Measurements from ENCODE around the gene CDC42BPA. TPM values are rescaled to one million over a fixed set of nuclear protein-coding genes. Genes with fewer than 3 reads are reported as not detected.

Gene CDC42BPA
- polyA plus RNA-seq, 2 of the 4 experiments (the other 2 are of a cell fraction), result 11.4 to 28.4 TPM

DNA sequence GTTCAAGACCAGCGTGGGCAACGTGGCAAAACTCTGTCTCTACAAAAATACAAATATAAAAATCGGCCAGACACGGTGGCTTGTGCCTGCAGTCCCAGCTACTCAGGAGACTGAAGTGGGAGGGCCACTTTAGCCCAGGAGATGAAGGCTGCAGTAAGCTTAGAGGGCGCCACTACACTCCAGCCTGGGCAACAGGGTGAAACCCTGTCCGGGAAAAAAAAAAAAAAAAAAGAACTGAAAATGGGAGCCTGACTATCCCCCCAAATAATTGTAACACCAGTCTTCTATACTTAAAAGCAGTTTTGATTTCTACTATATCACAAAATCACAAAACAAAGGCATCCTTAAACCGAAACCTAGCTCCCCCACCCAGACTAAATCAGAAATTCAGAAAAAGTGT, 60.3 kb downstream of the CDC42BPA start:
- DNase-seq (ENCODE audit: low read depth in 1 of 2, low spot score in 1 of 2) (no peak), ATAC-seq (peak; percentile 68 to 81; a peak in 5 of 6 replicates), FAIRE-seq (no peak)
- H3K27ac ChIP-seq, result no peak overlapping the region
- 74% methylated on average over 7 of the region's 7 CpGs for WGBS (ENCODE audit: missing lambda C conversion rate)
- no peak overlapping the region for H3K4me3 ChIP-seq
- ChIA-PET CTCF (interaction anchor here (0.6 to 1.6 kb wide), 5 partner anchors 13 to 180 kb away, joined by 3 to 4 read pairs (median 3); no protein-coding TSS in a partner anchor), POLR2A (no interaction called here)
- TF ChIP-seq HDAC2 (IDR thresholded peaks at IDR 0.05), result no peak
- no peak for TF ChIP-seq MAFK (IDR thresholded peaks at IDR 0.05; ENCODE audit: partially characterized antibody)
- TF ChIP-seq, protein P1, sequence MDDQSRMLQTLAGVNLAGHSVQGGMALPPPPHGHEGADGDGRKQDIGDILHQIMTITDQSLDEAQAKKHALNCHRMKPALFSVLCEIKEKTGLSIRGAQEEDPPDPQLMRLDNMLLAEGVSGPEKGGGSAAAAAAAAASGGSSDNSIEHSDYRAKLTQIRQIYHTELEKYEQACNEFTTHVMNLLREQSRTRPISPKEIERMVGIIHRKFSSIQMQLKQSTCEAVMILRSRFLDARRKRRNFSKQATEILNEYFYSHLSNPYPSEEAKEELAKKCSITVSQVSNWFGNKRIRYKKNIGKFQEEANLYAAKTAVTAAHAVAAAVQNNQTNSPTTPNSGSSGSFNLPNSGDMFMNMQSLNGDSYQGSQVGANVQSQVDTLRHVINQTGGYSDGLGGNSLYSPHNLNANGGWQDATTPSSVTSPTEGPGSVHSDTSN (IDR thresholded peaks at IDR 0.05), result no peak
- TF ChIP-seq HOXA7 (CRISPR knock-in tag; IDR thresholded peaks at IDR 0.05), result no peak
- no peak for TF ChIP-seq EHMT2 (IDR thresholded peaks at IDR 0.05; ENCODE audit: low read depth)
- TF ChIP-seq, protein P2, sequence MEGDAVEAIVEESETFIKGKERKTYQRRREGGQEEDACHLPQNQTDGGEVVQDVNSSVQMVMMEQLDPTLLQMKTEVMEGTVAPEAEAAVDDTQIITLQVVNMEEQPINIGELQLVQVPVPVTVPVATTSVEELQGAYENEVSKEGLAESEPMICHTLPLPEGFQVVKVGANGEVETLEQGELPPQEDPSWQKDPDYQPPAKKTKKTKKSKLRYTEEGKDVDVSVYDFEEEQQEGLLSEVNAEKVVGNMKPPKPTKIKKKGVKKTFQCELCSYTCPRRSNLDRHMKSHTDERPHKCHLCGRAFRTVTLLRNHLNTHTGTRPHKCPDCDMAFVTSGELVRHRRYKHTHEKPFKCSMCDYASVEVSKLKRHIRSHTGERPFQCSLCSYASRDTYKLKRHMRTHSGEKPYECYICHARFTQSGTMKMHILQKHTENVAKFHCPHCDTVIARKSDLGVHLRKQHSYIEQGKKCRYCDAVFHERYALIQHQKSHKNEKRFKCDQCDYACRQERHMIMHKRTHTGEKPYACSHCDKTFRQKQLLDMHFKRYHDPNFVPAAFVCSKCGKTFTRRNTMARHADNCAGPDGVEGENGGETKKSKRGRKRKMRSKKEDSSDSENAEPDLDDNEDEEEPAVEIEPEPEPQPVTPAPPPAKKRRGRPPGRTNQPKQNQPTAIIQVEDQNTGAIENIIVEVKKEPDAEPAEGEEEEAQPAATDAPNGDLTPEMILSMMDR (IDR thresholded peaks at IDR 0.05), result peak; percentile 11; the same call in 1 of the 3 replicates
- TF ChIP-seq ZSCAN20 (CRISPR knock-in tag; IDR thresholded peaks at IDR 0.05), result no peak
- TF ChIP-seq POLR2AphosphoS2 (conservative IDR thresholded peaks at IDR 0.05; ENCODE audit: low read length), result no peak
- peaks cover 13% of the 10 kb centered on the region; the same call in 2 of the 3 replicates for H3K4me1 ChIP-seq
- H3K9me3 ChIP-seq, result no peaks in the 10 kb centered on the region
- no peak overlapping the region for H3K4me2 ChIP-seq

DNA sequence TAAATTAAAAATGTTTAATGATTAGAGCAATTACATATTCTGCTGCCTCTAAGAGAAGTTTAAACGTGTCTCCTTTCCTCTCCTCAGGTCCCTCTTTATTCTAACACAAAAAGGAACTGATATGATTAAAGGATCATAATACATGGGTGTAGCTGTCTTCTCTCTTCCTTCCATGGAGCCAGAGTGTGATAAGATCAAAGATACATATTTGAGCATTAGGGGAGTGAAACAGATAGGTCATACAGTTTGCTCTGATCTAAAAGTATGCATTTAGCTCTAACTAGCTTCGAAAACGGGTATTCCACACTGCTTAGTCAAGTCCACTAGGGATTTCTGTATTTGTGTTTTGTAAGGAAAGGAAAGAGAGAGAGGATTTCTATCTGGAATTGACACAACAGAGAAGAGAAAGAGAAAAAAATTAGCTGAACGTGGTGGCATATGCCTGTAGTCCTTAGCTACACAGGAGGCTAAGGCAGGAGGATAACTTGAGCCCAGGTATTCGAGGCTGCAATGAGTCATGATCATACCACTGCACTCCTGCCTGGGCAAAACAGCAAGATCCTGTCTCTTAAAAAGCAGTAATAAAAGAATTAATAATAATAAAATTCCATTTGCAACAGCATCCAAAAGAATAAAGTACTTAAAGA, 63.1 kb downstream of the CDC42BPA start:
- no peak overlapping the region for H3K4me3 ChIP-seq
- H3K4me1 ChIP-seq, result 0 out of 3 replicates have a peak, but pooled peaks cover 6% of the 10 kb centered on the region
- CTCF ChIA-PET, result interaction anchor here (0.7 kb wide), 1 partner anchor 19 kb away, joined by 3 read pairs; no protein-coding TSS in a partner anchor
- FAIRE-seq, result no peak
- H3K27ac ChIP-seq, result no peak overlapping the region
- no peak; a peak in 1 of 6 replicates for ATAC-seq
- TF ChIP-seq FOSL2 (IDR thresholded peaks at IDR 0.05) (no peak), FOSL2 (CRISPR knock-in tag; IDR thresholded peaks at IDR 0.05) (peak; percentile 10; the same call in 1 of the 2 replicates), KDM5A (IDR thresholded peaks at IDR 0.05) (no peak), HOXB13 (CRISPR knock-in tag; IDR thresholded peaks at IDR 0.05; ENCODE audit: low read depth) (no peak), RNF2 (IDR thresholded peaks at IDR 0.05; ENCODE audit: borderline replicate concordance, low read depth) (no peak), GATA3 (IDR thresholded peaks at IDR 0.05; ENCODE audit: borderline replicate concordance) (no peak), KDM1A (IDR thresholded peaks at IDR 0.05; ENCODE audit: low read depth) (no peak)
- 62% methylated on average over 5 of the region's 5 CpGs for WGBS (ENCODE audit: missing lambda C conversion rate)
- H3K9me3 ChIP-seq, result no peaks in the 10 kb centered on the region
- POLR2A ChIA-PET, result no interaction called here
- no peak for DNase-seq (ENCODE audit: low read depth in 1 of 2, low spot score in 1 of 2)
- no peak overlapping the region for H3K4me2 ChIP-seq

DNA sequence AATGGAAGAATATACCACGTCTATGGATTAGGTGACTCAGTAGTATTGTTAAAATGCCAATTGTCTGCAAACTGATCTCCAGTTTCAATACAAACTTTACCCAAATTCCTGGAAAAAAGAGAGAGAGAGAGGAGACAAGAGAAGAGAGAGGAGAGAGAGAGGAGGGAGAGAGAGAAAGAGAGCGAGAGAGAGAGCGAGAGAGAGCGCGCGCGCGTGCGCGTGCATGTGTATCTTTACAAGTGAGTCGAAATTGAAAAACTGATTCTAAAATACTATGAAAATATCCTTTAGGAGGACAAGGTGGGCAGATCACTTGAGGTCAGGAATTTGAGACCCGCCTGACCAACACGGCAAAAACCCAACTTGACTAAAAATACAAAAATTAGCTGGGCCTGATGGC, 65.2 kb downstream of the CDC42BPA start:
- no peak overlapping the region for H3K4me2 ChIP-seq
- TF ChIP-seq, protein P3, sequence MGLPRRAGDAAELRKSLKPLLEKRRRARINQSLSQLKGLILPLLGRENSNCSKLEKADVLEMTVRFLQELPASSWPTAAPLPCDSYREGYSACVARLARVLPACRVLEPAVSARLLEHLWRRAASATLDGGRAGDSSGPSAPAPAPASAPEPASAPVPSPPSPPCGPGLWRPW (IDR thresholded peaks at IDR 0.05), result no peak
- TF ChIP-seq SREBF2 (IDR thresholded peaks at IDR 0.05) (no peak), CHD2 (IDR thresholded peaks at IDR 0.05; ENCODE audit: low read length, partially characterized antibody) (no peak), KDM5A (IDR thresholded peaks at IDR 0.05) (no peak), CHD4 (IDR thresholded peaks at IDR 0.05; ENCODE audit: borderline replicate concordance) (no peak), SMC3 (IDR thresholded peaks at IDR 0.05) (no peak), RNF2 (IDR thresholded peaks at IDR 0.05; ENCODE audit: borderline replicate concordance, low read depth) (no peak), PHF8 (IDR thresholded peaks at IDR 0.05; ENCODE audit: borderline replicate concordance, low read depth) (no peak), MAZ (IDR thresholded peaks at IDR 0.05; ENCODE audit: borderline replicate concordance, low read depth, low read length) (no peak), CBX8 (IDR thresholded peaks at IDR 0.05) (no peak), EP300 (IDR thresholded peaks at IDR 0.05) (no peak), RARB (CRISPR knock-in tag; IDR thresholded peaks at IDR 0.05) (no peak), HOXB5 (CRISPR knock-in tag; IDR thresholded peaks at IDR 0.05) (no peak), MYC (IDR thresholded peaks at IDR 0.05; ENCODE audit: borderline replicate concordance, low read length) (no peak), HOXB13 (CRISPR knock-in tag; IDR thresholded peaks at IDR 0.05; ENCODE audit: low read depth) (no peak)
- TF ChIP-seq, protein P4, sequence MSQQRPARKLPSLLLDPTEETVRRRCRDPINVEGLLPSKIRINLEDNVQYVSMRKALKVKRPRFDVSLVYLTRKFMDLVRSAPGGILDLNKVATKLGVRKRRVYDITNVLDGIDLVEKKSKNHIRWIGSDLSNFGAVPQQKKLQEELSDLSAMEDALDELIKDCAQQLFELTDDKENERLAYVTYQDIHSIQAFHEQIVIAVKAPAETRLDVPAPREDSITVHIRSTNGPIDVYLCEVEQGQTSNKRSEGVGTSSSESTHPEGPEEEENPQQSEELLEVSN (IDR thresholded peaks at IDR 0.05; ENCODE audit: borderline replicate concordance, low read depth), result no peak
- no peak overlapping the region for H3K4me3 ChIP-seq
- 0 out of 3 replicates have a peak, but pooled peaks cover 6% of the 10 kb centered on the region for H3K4me1 ChIP-seq
- no peaks in the 10 kb centered on the region for H3K9me3 ChIP-seq
- POLR2A ChIA-PET, result no interaction called here
- FAIRE-seq (no peak), DNase-seq (ENCODE audit: low read depth in 1 of 2, low spot score in 1 of 2) (no peak), ATAC-seq (no peak)
- CTCF ChIA-PET, result no interaction called here
- 93% methylated on average over 13 of the region's 13 CpGs for WGBS (ENCODE audit: missing lambda C conversion rate)
- H3K27ac ChIP-seq, result no peak overlapping the region
